GM19239 (cell line): ENCODE results near the gene SGK1.
"Not testable (repeated sequence)": the region's sequence is repeated elsewhere in the genome, so short reads cannot be mapped to it uniquely, and the experiment has no call there.

Source experiments
- DNase-seq: peaks from one replicate; pipeline ENCODE4 v3.0.0; 2011; ENCODE audit warnings: low spot score; ENCODE audit not compliant: insufficient read length
- FAIRE-seq: peaks from 2 replicates; lab custom pipeline; 2011; peaks lifted over from hg19 to GRCh38; lab: Jason Lieb, UNC

The SGK1 gene

DNA sequence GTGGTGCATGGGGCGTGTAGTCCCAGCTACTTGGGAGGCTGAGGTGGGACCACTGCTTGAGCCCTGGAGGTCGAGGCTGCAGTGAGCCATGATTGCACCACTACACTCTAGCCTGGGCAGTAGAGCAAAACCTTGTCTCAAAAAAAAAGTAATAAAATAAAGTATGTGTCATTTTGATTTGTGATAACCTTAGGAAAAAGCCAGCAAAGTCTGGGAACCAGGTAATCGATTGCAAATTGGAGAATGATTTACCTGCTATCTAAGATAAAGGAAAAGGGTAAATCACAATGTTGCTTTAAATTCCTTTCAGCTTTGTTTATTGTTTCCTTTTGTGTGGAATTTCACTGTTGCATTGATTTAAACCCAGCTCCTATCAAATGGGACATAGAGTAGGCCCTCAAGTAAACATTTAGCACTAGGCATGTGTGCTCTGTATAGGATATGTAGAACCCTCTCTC, 59.0 kb downstream of the SGK1 start:
- DNase-seq (no peak), FAIRE-seq (no peak)

GRCh38 chr6:134257516-134257915, 60.4 kb downstream of the SGK1 start:
- DNase-seq (no peak), FAIRE-seq (no peak)

GRCh38 chr6:134256862-134257261, 61.0 kb downstream of the SGK1 start:
- no peak for DNase-seq
- no peak for FAIRE-seq

DNA sequence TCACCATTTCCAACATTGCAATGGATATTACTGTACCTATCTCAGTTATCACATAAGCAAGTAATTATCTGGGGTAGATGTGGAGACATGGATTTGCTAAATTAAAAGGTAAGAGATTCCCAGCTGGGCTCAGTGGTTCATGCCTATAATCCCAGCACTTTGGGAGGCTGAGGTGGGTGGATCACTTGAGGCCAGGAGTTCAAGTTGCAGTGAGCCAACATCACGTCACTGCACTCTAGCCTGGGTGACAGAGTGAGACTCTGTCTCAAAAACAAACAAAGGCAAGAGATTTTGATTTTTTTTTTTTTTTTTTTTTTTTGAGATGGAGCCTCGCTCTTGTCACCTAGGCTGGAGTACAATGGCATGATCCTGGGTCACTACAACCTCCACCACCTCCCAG, 62.6 kb downstream of the SGK1 start:
- DNase-seq, FAIRE-seq: not testable (repeated sequence)

GRCh38 chr6:134254118-134254517, 63.8 kb downstream of the SGK1 start:
- DNase-seq, result no peak
- FAIRE-seq, result no peak

DNA sequence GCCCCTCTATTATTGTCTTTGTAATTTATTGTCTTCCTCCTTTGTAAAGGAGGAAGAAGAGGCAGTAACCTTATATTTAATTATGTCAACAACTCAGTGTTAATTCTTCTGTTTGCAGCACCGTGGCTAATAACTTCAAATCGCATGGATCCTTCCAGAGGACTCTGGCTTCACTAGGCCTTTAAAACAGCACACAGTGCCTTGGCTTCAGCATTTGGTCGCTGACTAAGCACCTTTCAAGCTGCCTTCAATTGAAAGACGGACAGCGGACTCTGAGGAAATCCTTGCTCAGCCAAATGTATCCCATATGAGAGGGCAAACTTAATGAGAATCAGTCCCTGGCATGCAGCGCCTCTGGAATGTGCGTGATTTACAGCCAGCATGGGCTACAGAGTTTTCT, 64.2 kb downstream of the SGK1 start:
- no peak for DNase-seq
- no peak for FAIRE-seq

DNA sequence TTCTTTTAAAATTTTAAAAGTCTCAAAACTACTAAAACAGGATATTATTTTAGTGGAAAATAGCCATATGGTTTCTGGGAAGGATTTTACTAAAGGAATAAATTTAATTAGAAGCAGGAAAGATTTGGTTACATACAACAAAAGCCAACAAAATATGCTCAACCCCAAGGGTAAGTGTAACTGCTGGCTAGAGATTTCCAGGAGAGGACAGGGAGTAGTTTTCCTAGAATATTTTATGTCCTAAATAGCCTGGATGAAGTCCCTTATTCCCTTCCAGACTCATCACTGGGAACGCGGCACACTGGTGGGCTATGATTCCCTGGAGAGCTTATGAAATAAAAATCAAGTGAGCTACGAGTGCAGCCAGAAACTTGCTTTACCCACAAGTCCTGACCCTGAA, 66.6 kb downstream of the SGK1 start:
- DNase-seq (no peak), FAIRE-seq (no peak)

DNA sequence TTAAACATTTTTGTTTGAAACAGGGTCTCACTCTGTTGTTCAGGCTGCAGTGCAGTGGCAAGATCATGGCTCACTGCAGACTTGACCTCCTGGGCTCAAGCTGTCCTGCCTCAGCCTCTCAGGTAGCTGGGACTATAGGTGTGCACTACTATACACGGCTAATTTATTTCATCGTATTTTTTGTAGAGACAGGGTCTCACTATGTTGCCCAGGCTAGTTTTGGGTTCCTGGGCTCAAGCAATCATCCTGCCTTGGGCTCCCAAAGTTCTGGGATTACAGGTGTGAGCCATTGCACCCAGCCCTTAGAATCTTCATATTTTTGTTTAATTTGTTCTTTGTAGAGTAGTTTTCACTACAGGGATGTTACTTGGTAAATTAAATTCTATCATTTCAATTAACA, 67.1 kb downstream of the SGK1 start:
- DNase-seq (no peak), FAIRE-seq (no peak)

DNA sequence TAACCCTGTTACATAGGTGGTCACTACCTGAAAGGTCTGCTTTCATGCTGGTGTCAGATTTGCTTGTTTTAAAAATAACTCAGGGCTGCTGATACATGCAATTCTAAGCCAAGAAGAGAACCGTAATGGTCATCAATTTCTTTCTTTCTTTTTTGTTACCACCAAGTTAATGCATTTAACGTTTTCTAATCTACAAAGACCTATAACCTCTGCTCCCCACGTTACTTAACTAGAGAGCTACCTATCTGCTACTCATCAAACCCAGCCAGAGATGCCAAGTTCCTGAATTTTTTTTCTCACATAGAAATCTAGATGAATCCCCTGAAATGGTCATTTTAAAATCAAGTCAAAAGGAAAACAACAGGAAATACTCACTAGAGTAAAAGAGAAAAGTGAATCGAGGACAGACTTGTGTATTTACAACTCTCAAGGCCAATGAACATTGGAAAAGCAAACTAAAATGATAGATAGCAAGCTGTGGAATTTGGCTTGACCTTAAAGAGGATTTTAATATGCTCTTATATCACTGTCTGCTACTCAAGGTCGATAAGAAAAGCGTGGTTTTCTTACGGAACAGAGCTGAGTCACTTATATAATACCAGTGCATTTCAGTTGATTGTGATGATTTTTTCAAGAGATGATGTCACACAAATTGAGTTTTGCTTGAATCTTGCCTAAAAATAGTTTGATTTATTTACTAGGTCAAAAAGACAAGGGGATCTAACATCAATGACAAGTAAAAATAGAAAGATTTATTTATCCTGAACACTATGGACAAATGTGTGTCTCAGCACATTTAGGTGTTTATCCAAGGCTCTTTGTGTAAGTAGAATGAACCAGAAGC, 67.9 kb downstream of the SGK1 start:
- no peak for FAIRE-seq
- DNase-seq, result no peak

DNA sequence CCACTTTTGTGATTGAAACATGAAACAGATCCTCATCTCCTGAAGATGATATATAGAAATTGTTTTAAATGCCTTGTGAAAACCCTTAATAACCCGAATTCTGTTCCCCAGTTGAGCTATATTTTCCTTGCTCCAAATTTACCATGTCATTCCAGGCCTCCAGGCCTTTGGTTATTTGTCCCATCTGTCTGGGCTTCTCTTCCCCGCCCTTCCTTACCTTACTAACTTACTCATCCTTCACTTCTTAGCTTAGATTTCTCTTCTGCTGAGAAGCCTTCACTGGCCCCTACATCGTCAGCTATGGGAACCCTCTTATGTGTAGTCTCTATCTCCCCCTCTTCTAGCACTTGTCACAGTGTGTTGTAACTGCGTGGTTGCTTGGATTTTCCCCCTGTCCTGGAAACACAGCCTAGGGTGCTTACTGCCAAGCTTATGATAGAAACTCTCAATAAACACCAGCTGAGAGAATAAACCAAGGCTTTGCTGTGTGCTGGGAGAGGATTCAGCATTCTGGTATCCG, 68.6 kb downstream of the SGK1 start:
- FAIRE-seq, result no peak
- DNase-seq, result no peak

DNA sequence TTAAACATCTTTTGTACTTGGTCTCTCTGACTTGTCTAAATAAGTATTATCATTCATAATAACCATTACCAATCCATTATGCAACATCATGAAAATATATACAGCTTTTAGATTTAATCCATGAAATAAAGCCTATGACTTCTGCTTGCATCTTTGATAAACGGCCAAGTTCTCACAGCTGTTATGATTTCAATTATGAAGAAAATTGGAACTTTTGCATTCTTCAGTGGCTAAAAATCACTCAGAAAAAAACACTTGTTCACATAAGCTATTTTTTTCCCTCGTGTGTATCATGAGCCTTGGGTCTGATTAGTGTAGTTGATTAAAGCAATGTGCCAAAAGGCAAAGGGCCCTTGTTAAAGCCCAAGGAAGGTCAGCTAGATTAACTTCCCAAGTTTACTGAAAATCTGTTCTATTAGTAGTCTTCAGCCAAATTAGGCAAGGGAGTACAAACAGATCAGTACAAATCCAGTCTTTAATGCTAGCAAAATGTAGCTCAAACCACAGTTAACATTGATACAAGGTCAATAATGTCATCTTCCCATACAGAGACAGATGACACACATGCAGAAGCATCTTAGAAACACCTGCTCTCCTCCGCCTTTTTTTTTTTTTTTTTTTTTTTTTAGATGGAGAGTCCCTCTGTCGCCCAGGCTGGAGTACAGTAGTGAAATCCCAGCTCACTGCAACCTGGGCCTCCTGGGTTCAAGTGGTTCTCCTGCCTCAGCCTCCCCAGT, 69.9 kb downstream of the SGK1 start:
- no peak for DNase-seq
- no peak for FAIRE-seq

DNA sequence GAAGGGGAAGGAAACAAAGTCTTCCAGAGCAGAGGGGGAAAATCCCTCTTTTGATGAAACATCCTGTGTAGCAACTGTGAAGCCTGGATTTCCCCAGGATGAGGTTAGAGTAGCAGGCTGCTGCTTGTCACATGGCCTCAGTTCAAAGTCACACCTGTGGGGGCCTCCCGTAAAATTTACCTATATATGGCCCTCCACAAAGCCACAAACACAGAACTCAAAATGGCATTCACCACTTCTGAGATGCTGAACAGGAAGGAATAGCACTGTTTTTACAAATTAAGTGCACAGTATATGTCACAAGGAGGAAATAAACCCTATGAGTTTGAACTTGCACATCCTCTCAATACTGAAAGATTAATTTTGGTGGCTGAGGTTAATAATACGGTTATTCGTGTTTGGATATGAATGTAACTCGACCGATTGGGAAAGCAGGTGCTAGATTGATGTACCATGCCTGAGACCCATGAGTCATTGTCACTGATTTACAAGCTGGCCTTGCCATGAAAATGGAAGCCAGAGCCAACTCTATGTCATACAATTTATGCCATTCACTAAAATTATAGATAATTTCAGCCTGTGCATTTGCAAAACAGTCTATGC, 70.6 kb downstream of the SGK1 start:
- DNase-seq, result peak; percentile 25
- FAIRE-seq, result peak; percentile 86

- no peak for FAIRE-seq
- DNase-seq, result no peak
Observed at GRCh38 chr6:134245706-134246105, 72.2 kb downstream of the SGK1 start.

GRCh38 chr6:134245041-134245440, 72.9 kb downstream of the SGK1 start:
- no peak for FAIRE-seq
- no peak for DNase-seq

- FAIRE-seq (no peak), DNase-seq (no peak)
Observed at GRCh38 chr6:134240665-134241431, 77.1 kb downstream of the SGK1 start.

GRCh38 chr6:134238960-134239795, 78.7 kb downstream of the SGK1 start:
- FAIRE-seq (no peak), DNase-seq (no peak)

GRCh38 chr6:134238006-134238405, 79.9 kb downstream of the SGK1 start:
- FAIRE-seq (no peak), DNase-seq (no peak)

GRCh38 chr6:134235937-134236751, 81.8 kb downstream of the SGK1 start:
- DNase-seq, result no peak

More at GRCh38 chr6:134235937-134236751, 81.8 kb downstream of the SGK1 start:
- peak; percentile 81 for FAIRE-seq
